ENCODE measurements around the gene RALGPS1.

RALGPS1 gene

DNA sequence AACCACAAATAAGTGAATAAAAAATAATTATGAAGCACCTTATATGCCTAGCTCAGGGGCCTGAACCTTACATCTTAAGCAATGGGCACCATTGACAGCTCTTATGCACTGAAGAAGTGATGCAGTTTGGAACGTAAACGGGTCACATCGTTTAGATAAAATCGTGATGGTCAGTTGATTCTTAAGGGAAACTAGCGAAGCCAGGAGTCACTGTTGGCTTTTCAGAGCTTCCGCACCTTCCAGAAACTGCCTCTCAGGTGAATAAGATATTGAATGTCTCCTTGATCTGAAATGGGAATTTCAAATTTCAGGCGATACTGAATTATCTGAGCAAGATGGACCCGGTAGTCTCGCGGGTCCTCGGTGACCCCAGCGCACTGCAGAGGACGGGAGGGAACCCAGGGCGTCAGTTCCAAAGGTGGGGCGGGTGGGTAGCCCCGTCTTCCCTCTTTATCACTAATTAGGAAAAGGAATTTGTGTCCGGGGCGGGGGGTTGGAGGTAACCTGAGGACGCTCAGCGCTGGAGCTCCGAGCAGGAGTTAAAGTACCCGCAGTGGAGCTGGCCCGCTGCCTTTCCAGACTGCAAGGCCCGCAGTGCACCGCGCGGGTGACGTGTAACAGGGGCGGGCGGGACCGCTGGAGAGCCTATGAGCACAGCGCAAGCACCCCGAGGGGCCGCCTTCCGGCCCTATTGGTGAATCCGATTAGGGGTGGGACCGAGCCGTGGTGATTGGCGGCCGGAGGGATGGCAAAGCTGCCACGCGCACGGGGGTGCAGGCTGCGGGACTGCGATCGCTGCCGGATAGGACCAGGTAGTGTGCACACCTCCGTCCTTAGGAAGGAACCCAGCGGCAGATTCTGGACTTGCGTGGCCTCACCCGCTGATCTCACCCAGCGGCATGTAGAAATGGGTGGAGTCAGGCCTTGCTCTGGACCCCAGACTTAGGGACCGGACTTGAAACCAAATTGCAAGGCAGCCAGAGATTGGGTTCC, 330.3 kb downstream of the RALGPS1 start:
- DNase-seq, result peak; percentile 92

DNA sequence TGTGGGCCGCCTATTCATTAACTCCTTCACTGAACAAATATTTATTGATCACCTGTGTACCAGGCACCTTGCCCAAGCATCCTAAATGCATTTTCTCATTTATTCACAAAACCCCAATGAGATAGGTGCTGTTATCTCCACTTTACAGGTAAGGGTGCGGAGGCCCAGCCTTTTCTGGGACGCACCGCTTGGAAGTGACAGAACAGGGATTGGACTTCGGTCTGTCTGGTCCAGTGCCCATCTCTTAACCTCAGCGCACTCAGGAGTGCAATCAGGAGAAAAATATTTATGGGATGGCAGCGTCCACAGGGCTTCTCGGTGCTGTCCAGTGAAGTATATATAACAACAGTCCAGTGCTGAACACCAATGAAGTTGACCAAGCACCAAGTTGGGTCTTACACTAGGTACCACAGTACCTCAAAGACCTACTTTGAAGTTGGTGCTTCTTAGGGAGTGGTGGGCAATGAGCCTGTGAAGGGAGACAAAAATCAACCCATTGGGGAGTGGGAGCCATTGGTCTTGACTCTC, 331.1 kb downstream of the RALGPS1 start:
- DNase-seq, result no peak

- DNase-seq, result no peak
Measured at GRCh38 chr9:127248241-127248640, 333.7 kb downstream of the RALGPS1 start.

DNA sequence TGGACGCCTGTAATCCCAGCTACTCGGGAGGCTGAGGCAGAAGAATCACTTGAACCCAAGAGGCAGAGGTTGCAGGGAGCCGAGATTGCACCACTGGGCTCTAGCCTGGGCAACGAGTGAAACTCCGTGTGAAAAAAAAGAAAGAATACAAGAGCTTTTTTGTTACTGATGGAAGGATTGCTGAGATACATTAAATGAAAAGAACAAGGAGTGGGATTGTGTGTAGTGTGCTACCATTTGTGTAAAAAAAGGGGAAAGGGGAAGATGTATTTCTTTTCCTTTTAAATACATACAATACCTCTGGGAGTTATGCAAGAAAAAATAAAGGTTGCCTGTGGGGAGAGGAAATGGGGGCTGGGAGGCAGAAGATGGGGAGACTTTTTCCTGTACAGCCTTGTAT, 335.3 kb downstream of the RALGPS1 start:
- no peak for DNase-seq

DNA sequence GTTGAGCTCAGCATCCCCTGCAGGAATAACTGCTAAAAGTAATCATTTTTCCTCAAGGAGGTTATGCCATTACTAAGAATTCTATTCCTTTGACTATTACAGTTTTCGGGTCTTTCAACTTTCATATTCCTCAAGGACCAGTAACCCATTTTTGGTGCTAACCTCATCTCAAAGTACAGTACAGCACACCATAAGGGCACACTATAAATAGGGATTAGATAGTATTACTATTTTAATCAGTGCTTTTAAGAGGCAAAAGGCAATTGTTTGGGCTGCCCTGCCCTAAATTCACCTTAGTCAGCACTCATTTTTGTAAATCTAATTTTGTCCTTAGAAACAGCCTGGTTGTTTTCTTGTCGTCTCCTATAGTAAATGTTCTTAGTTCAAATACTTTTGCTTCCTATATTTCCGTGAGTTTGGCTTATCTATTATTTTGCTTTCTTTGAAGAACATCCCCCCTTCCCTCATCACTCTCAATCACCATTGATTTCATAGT, 336.4 kb downstream of the RALGPS1 start:
- DNase-seq, result no peak

DNA sequence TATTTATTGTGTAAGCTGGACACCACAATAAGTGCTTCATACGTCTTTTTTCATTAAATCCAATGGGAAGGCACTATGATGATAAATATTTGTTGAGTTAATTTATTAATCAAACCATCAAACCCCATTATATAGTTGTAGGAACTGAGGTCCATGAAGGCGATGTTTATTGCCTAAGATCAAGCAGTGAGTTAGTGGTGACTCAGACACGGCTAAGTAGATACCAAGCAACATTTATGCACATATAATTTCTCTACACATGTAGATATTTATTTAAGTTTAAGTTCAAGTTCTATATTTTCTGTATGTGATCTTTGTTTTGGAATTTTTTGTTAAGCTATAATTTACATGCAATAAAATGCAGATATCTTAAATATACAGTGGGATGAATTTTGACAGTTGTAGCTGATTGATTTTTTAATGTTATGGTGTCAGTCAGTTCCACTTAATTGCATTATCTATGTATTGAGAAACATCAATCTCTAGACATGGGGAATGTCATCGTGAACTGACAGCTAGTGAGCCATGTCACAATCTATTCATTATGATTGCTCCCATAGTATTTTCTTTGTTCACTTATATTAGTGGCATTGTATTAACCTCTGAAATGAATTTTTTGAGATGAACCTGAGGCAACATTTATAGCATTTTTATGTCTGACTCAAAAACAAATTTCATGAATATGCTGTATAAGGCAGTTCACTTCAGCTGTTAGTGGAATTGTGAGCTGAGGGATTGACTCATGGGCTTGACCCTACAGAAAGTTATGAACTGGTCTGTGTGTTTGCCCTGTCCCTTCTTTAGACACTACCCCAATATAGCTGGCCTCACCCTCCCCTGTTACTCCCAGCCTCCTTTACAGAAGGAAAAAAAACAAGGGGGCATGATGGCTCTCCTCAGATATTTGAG, 338.1 kb downstream of the RALGPS1 start:
- no peak for DNase-seq

GRCh38 chr9:127253446-127253845, 338.9 kb downstream of the RALGPS1 start:
- no peak for DNase-seq

GRCh38 chr9:127255692-127256091, 341.1 kb downstream of the RALGPS1 start:
- DNase-seq, result no peak

- no peak for DNase-seq
Measured at GRCh38 chr9:127256324-127256723, 341.7 kb downstream of the RALGPS1 start.

DNA sequence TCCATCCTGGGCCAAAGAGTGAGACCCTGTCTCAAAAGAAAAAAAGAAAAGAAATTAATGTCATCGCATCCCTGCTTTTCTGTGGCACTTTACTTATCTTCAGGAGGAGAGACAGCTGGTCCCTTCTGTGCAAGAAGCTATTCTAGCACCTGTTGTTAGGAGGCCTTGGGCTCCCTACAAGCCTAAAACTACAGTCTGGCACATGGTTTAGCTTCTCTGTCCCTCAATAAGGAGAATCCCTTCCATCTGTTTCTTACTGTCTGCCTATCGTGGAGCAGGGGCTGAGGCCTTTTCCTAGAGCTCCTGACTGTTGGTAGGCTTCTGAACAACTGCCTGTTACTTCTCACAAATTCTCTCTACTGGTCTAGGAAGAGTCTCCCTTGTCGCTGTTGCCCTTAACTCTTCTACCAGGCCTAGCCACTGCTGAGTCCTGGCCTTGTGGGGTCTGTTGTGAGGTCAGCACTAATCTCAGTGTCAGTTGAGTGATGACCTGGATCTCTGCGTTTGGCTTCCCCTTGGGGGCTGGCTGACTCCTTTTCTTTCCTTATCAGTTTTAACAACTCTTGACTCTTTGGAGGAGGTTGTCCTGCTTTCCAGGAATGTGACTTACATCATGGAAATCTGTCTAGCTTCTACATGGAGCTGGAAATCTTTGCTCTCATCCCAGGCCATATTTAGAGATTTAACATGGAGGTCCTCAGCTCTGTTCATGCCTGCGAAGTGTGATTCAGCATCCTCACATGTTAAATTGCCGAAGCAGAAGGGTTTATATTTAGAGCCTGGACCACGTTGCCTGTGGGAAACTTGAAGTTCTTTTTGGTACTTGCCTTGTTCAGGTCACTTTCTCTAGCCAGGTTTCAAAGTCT, 344.3 kb downstream of the RALGPS1 start:
- DNase-seq, result no peak

GRCh38 chr9:127262602-127263001, 348.0 kb downstream of the RALGPS1 start:
- no peak for DNase-seq

- no peak for DNase-seq
Measured at GRCh38 chr9:127263237-127263636, 348.7 kb downstream of the RALGPS1 start.

DNA sequence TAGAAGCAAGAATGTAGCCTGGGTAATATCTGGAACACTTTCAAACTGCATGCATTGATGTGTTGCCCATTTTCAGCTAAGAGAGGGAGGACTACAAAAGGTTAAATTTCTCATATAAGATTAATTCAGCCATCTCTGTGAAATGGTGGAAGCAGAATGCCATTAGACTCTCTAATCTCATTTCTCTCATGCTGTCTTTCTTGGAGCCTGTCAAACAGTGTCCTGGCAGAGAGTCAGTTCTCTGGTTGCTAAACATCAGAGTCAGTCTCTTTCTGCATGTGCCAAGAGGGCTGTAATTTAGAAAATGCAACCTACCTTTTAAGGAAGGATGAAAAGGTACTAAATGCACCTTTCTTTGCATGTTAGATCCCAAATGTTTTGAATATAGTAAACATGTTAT, 349.1 kb downstream of the RALGPS1 start:
- DNase-seq, result no peak

GRCh38 chr9:127264462-127265219, 350.1 kb downstream of the RALGPS1 start, which contains the start of gene GARNL3:
GARNL3 (plus strand) TSS chr9:127264774; CDS start chr9:127264878, 104 bp downstream.
- no peak for DNase-seq

GRCh38 chr9:127267793-127268525, 353.4 kb downstream of the RALGPS1 start:
- no peak for DNase-seq

- no peak for DNase-seq
Measured at GRCh38 chr9:127269449-127269848, 354.9 kb downstream of the RALGPS1 start.

Measured in activated T-cell treated with anti-CD3 and anti-CD28 coated beads for 4 hours (primary cell).